GM21737 (cell line): ENCODE measurements around the gene TUBB.
A peak's percentile ranks its signal among the peaks of the same experiment; 100 is the strongest.
"Not testable (repeated sequence)": the region's sequence is repeated elsewhere in the genome, so short reads cannot be mapped to it uniquely, and the experiment has no call there.

Experiments used
- ATAC-seq: cut with Tn5 transposase; IDR thresholded peaks from one replicate; pipeline ENCODE4 v1.9.1; 2021; ENCODE audit warnings: mild to moderate bottlenecking, moderate library complexity; ENCODE audit not compliant: unreplicated experiment

Gene TUBB

GRCh38 chr6:30757261-30757904, 37.2 kb downstream of the TUBB start:
- ATAC-seq, result no peak

GRCh38 chr6:30759575-30760239, 39.6 kb downstream of the TUBB start:
- no peak for ATAC-seq

GRCh38 chr6:30760549-30760948, 40.4 kb downstream of the TUBB start:
- ATAC-seq, result no peak

GRCh38 chr6:30761791-30762429, 41.8 kb downstream of the TUBB start:
- ATAC-seq, result no peak

- ATAC-seq, result no peak
Observed at GRCh38 chr6:30763155-30763617, 43.0 kb downstream of the TUBB start.

GRCh38 chr6:30763618-30764489, 43.7 kb downstream of the TUBB start:
- no peak for ATAC-seq

- ATAC-seq, result not testable (repeated sequence)
Observed at GRCh38 chr6:30764490-30765043, 44.4 kb downstream of the TUBB start.

- not testable (repeated sequence) for ATAC-seq
Observed at GRCh38 chr6:30765495-30765894, 45.3 kb downstream of the TUBB start.

- ATAC-seq, result no peak
Observed at GRCh38 chr6:30766461-30767157, 46.5 kb downstream of the TUBB start.

- peak; percentile 53 for ATAC-seq
Observed at GRCh38 chr6:30767158-30767943, 47.2 kb downstream of the TUBB start.

- no peak for ATAC-seq
Observed at GRCh38 chr6:30767944-30768301, 47.8 kb downstream of the TUBB start.

GRCh38 chr6:30768634-30769087, 48.5 kb downstream of the TUBB start:
- ATAC-seq, result no peak

- ATAC-seq, result no peak
Observed at GRCh38 chr6:30769088-30769852, 49.1 kb downstream of the TUBB start.

GRCh38 chr6:30769853-30770524, 49.8 kb downstream of the TUBB start:
- no peak for ATAC-seq

GRCh38 chr6:30770592-30770991, 50.4 kb downstream of the TUBB start:
- ATAC-seq, result no peak

- no peak for ATAC-seq
Observed at GRCh38 chr6:30774701-30775100, 54.5 kb downstream of the TUBB start.
